Esophagus muscularis mucosa (tissue), 4 donors: ENCODE data around the gene BMAL1.

Experiments
- CTCF ChIP-seq, 3 experiments: fragments of 200-600 bp in 2 of 3; fragments of 450-650 bp in 1 of 3; sonication (generic) in 2 of 3; IDR thresholded peaks; one replicate each; pipeline ENCODE4 v1.5.1; 2017 to 2019; ENCODE audit warnings: antibody characterized with exemption in 3 of 3, mild to moderate bottlenecking in 2 of 3, moderate library complexity in 1 of 3
- EP300 ChIP-seq: sonication (generic); formaldehyde crosslinking; IDR thresholded peaks from one replicate; pipeline ENCODE4 v1.6.1; 2017; ENCODE audit warnings: antibody characterized with exemption
- POLR2A ChIP-seq: fragments of 450-650 bp; IDR thresholded peaks from one replicate; pipeline ENCODE4 v1.6.1; 2017; ENCODE audit warnings: antibody characterized with exemption, moderate library complexity, mild to moderate bottlenecking, low read depth
- POLR2AphosphoS5 ChIP-seq, 2 donors: sonication (generic); formaldehyde crosslinking; IDR thresholded peaks; one replicate each; pipeline ENCODE4 v1.6.1; 2017; ENCODE audit warnings: antibody characterized with exemption in 2 of 2

- peak; percentile 61 to 71 (median 66) for TF ChIP-seq CTCF (IDR thresholded peaks at IDR 0.05)
- TF ChIP-seq POLR2AphosphoS5 (IDR thresholded peaks at IDR 0.05), result no peak
- TF ChIP-seq POLR2A, result no peak
- no peak for TF ChIP-seq EP300
Observed at GRCh38 chr11:13384908-13385640, 107.5 kb downstream of the BMAL1 start.
